GM12865 (cell line): ENCODE measurements around the gene LRRK1.

ENCODE experiments used
- DNase-seq: peaks from one replicate; pipeline ENCODE4 v3.0.0; 2010; ENCODE audit warnings: low read depth
- H3K4me3 ChIP-seq: 2 replicates; pipeline ENCODE4 v1.5.1; 2011; ENCODE audit warnings: mild to moderate bottlenecking, low read depth, low read length, control low read depth
- CTCF ChIP-seq: IDR thresholded peaks from 2 replicates; pipeline ENCODE4 v1.5.1; 2011; ENCODE audit warnings: low read length, control low read depth, low read depth, inconsistent platforms; ENCODE audit not compliant: insufficient read depth; ENCODE audit errors: missing control alignments

Gene LRRK1

GRCh38 chr15:101037090-101037830, 118.1 kb downstream of the LRRK1 start:
- DNase-seq = no peak
- no peak overlapping the region for H3K4me3 ChIP-seq
- no peak for TF ChIP-seq CTCF

GRCh38 chr15:101038327-101039003, 119.3 kb downstream of the LRRK1 start:
- DNase-seq = no peak
- no peak overlapping the region for H3K4me3 ChIP-seq
- no peak for TF ChIP-seq CTCF

- H3K4me3 ChIP-seq = no peak overlapping the region
- no peak for DNase-seq
- no peak for TF ChIP-seq CTCF
These were observed 120.3 kb downstream of the LRRK1 start for GRCh38 chr15:101039461-101039860.

DNA sequence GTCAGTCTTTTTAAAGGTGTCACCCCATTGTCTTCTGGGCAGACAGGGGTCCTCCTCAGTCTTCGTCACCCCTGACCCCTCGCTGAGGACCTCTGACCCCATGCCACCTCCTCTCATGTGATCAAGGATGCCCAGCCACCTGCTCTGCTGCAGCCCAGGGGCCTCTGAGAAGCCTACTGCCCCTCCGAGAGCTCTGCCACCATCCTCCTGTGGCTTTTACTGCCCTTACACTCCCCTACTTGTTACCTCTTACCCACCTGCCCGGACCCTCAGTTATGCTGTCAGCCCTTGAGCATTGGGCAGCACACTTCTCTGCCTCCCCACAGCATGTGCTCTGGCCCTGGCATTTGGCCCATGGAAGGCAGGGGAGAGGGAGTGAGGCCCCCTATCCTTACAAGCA, 123.2 kb downstream of the LRRK1 start:
- DNase-seq = no peak
- H3K4me3 ChIP-seq = no peak overlapping the region
- no peak for TF ChIP-seq CTCF

DNA sequence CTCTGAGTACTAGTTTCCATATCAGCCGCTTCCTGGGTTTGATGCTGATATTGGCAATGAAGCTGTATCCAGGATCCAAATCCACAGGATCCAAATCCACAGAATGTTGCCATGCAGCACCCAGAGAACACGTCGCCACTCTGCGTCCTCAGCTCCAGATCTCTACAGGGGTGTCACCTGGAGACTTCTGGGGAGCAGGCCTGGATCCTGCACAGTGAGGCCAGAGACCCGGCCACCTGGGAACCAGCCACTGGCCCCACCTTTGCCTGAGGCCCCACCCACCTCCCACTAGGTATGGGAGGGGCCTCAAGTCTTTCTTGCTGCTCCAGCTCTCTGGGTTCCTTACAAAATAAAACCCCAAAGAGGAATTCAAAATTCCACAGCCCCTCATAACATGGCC, 123.9 kb downstream of the LRRK1 start:
- no peak overlapping the region for H3K4me3 ChIP-seq
- DNase-seq = no peak
- TF ChIP-seq CTCF = no peak

DNA sequence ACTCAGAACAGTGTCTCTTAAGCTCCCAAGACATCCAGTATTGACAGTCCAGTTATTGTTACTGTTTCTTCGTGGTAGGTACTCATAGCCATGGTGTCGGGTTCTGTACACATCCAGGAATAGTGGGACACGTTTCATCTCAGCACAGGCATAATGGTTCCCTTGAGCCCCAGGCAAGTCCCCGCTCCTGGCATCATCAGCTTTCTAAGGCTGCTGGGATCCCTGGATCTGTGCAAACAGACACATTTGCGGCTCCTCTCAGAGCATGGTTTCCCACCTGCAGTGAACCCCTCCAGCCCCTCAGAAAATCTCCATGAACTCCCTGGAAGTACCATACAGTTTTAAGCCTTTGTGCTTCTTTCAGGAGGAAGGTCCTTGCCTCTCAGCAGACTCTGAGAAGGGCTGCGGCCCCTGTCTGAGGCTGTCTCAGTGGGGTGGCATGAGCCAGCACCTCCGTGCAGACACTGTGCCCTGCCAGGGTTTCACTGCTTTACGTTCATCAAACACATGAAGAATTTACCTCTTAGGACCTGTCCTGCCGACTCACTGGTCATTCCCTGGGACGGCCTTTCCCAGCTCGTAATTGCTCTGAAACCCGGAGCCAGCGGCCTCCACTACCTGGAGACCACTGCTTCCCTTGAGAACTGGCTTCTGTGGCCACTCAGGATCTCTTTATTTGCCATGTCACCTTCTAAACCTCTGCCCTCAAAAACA, 124.9 kb downstream of the LRRK1 start:
- no peak for DNase-seq
- TF ChIP-seq CTCF = no peak

More for the DNA sequence above, 124.9 kb downstream of the LRRK1 start:
- no peak overlapping the region for H3K4me3 ChIP-seq
